ENCODE measurements around the gene SLC6A4. TPM values are rescaled to one million over a fixed set of nuclear protein-coding genes. Genes with fewer than 3 reads are reported as not detected.
"Not testable (repeated sequence)": the region's sequence is repeated elsewhere in the genome, so short reads cannot be mapped to it uniquely, and the experiment has no call there.

The SLC6A4 gene
- polyA plus RNA-seq, 3 donors, result 0.06 to 0.29 TPM; not detected in 1

- H3K27ac ChIP-seq (ENCODE audit: low read depth, low read length), result no peak overlapping the region
Measured at GRCh38 chr17:30153463-30153862, 82.0 kb downstream of the SLC6A4 start.

DNA sequence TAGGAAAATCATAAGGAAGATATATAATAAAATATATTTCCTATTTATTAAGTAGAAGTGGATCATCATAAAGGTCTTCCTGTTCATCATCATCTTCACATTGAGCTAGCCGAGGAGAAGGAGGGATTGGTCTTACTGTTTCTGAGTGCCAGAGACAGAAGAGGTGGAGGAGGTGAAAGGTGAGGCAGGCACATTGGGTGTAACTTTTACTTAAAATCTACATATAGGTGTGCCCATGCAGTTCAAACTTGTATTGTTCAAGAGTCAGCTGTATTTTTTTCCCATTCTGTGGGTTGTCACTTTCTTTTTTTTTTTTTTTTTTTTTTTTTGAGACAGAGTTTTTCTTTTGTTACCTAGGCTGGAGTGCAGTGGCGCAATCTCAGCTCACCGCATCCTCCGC, 84.0 kb downstream of the SLC6A4 start:
- no peak overlapping the region for H3K27ac ChIP-seq (ENCODE audit: low read depth, low read length)
- WGBS, 3 donors, result 95 to 97% (median 96%) methylated on average over 4 of the region's 4 CpGs

DNA sequence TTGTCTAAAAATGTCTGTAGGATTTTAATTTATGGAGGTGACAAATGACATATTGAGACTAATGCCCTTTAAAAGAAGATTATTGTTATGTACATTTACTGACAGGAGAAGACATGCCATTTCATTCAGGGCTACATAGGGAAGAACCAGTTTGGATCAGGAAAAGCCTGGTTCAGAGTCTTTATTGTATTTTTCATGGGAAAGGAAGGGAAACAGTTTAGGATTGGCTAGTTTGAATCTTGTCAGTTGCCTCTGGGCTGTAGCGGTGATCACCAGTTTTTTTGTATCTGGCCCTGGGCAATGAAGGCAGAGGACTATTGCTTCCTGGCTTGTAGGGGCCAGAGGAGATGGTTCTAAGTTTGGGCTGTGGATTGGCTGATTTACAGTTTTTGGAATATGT, 87.1 kb downstream of the SLC6A4 start:
- 91 to 95% (median 93%) methylated on average over 1 of the region's 1 CpG for WGBS, 3 donors
- H3K27ac ChIP-seq (ENCODE audit: low read depth, low read length), result no peak overlapping the region

DNA sequence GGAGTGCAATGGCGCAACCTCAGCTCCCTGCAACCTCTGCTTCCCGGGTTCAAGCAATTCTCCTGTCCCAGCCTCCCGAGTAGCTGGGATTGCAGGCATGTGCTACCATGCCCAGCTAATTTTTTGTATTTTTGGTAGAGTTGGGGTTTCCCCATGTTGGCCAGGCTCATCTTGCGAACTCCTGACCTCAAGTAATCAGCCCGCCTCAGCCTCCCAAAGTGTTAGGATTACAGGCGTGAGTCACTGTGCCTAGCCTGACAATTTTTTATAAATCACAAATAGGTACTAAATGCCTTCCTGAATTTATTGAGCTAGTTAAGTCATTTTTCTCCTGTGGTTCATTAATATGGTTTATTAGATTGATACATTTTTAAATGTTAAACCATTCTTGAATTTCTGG, 87.6 kb downstream of the SLC6A4 start:
- 94 to 96% (median 95%) methylated on average over 6 of the region's 6 CpGs for WGBS, 3 donors
- H3K27ac ChIP-seq (ENCODE audit: low read depth, low read length), result not testable (repeated sequence)

Other genes with a start within 250 kb of the SLC6A4 start
- 10 to 100 TPM; 14.9 to 46.7 (median 21.8) TPM for gene NSRP1, start 118.9 kb downstream of the SLC6A4 start, polyA plus RNA-seq
- 10 to 100 TPM; 18.1 to 25.4 (median 18.4) TPM for gene BLMH, start 56.2 kb upstream of the SLC6A4 start, polyA plus RNA-seq
- gene TMIGD1, start 98.4 kb upstream of the SLC6A4 start, polyA plus RNA-seq, result not detected
- gene CPD, start 143.2 kb upstream of the SLC6A4 start, polyA plus RNA-seq, result 10 to 100 TPM in 1 of 3 donors, 1 to 10 TPM in 2; 6.9 to 12.9 (median 9.6) TPM
- 10 to 100 TPM; 13.4 to 17.5 (median 14.2) TPM for gene GOSR1, start 241.7 kb upstream of the SLC6A4 start, polyA plus RNA-seq